Small intestine (tissue), 7 donors: Measurements from ENCODE around the gene NLRP5. TPM values are rescaled to one million over a fixed set of nuclear protein-coding genes. Genes with fewer than 3 reads are reported as not detected.

Source experiments
- DNase-seq, 2 donors: peaks; one replicate each; pipeline versions ENCODE4 v3.0.0 to v3.0.0-alpha.2; 2013
- FAIRE-seq: peaks from 2 replicates; lab custom pipeline; 2012; peaks lifted over from hg19 to GRCh38; lab: Jason Lieb, UNC
- H3K27ac ChIP-seq, 3 donors: one replicate each; pipeline ENCODE4 v1.5.1; 2013; ENCODE audit warnings: low read length in 2 of 3, mild to moderate bottlenecking in 2 of 3, control low read depth in 1 of 3, inconsistent platforms in 1 of 3, low read depth in 1 of 3, moderate library complexity in 1 of 3
- H3K27me3 ChIP-seq, 3 donors: one replicate each; pipeline ENCODE4 v1.6.1; 2013; ENCODE audit warnings: low read length in 3 of 3, inconsistent platforms in 1 of 3; ENCODE audit not compliant: control insufficient read depth in 3 of 3, insufficient read depth in 3 of 3
- H3K36me3 ChIP-seq, 3 donors: one replicate each; pipeline ENCODE4 v1.6.1; 2013; ENCODE audit warnings: low read length in 3 of 3, inconsistent platforms in 1 of 3, low read depth in 1 of 3, mild to moderate bottlenecking in 1 of 3, moderate library complexity in 1 of 3; ENCODE audit not compliant: control insufficient read depth in 3 of 3, insufficient read depth in 2 of 3
- H3K4me1 ChIP-seq, 3 donors: one replicate each; pipeline ENCODE4 v1.6.1; 2013; ENCODE audit warnings: low read length in 2 of 3, inconsistent platforms in 1 of 3, low read depth in 1 of 3, mild to moderate bottlenecking in 1 of 3, moderate library complexity in 1 of 3; ENCODE audit not compliant: control insufficient read depth in 3 of 3, insufficient read depth in 2 of 3
- H3K4me3 ChIP-seq, 3 donors: one replicate each; pipeline ENCODE4 v1.5.1; 2013; ENCODE audit warnings: low read length in 3 of 3, control low read depth in 1 of 3, inconsistent platforms in 1 of 3, low read depth in 1 of 3, mild to moderate bottlenecking in 1 of 3, moderate library complexity in 1 of 3
- H3K9me3 ChIP-seq, 2 donors: one replicate each; pipeline ENCODE4 v1.6.1; 2013; ENCODE audit warnings: low read depth in 1 of 2, low read length in 1 of 2; ENCODE audit not compliant: control insufficient read depth in 2 of 2, insufficient read depth in 1 of 2
- whole genome bisulfite sequencing, 3 donors: extraction: QIAGEN DNeasy Blood & Tissue Kit; methylation state at CpG; one replicate each; pipeline ENCODE4 v1.1.7; 2013; 5-methylcytosine and 5-hydroxymethylcytosine counted together
- polyA plus RNA-seq, 4 donors: library from polyadenylated mRNA; stranded (reverse) in 3 of 4; unstranded in 1 of 4; fragments of 200-250 nt in 3 of 4; fragments of 120-200 nt in 1 of 4; gene quantifications; one replicate each; pipeline versions ENCODE4 v1.2.1 to v1.2.3, GENCODE V29; 2013
- donor health status: healthy with polysubstance abuse.
- donor health status: control.
- donor health status: control.
- donor health status: Bipolar disorder and iron deficiency.
- donor health status: healthy.

Gene NLRP5
- polyA plus RNA-seq, 4 donors: not detected

DNA sequence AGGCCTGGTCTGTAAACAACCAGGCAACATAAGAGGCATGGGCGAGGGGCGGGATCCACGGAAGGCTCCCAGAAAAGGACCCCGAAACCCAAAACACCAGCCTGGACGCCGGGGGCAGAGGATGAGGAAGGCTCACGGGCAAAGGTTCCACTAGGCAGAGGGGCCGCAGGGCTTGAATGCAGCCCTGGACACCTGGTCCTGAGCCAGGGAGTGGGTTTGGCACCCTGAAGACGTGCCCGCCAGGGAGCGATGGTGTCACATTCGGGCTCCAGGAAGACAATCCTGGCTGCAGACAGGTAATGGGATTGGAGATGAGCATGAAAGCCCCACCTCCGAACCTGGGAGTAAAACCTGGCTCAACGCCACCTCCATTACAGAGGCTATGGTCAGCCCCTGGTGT is 102.8 kb downstream of the NLRP5 start:
- H3K4me1 ChIP-seq: no peaks in the 10 kb centered on the region
- FAIRE-seq (no peak), DNase-seq (no peak)
- H3K27ac ChIP-seq: no peak overlapping the region
- peaks cover 0 to 18% of the 10 kb centered on the region in 2 donors for H3K9me3 ChIP-seq
- WGBS, 3 donors: 83 to 90% (median 87%) methylated on average over 14 of the region's 14 CpGs
- H3K36me3 ChIP-seq: peaks cover 8 to 63% (median 14%) of the 10 kb centered on the region in 3 donors
- H3K4me3 ChIP-seq: no peak overlapping the region
- H3K27me3 ChIP-seq: no peaks in the 10 kb centered on the region

DNA sequence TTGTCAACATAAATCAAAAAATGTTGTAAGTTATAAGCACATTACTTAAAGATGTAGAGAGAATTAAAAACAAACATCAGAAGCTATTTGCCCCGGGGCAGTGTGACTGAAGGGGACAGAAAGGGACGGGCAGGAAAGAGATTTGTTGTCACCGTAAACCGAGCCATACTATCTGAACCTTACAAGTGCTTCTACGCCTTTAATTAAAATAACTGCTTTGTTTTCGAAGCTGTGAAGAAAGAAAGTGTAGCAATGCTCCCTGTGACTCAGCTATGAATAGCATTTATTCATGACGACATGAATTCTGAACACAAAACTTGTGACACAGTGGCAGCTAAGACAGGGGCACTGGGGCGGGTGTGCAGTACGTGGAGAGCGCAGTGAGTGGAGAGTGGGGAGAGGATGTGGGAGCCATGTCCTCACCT is 104.5 kb downstream of the NLRP5 start:
- Histone ChIP-seq H3K36me3 (peaks cover 10 to 68% (median 14%) of the 10 kb centered on the region in 3 donors), H3K4me1 (no peaks in the 10 kb centered on the region), H3K27ac (no peak overlapping the region), H3K4me3 (no peak overlapping the region), H3K27me3 (no peaks in the 10 kb centered on the region), H3K9me3 (peaks cover 0 to 25% of the 10 kb centered on the region in 2 donors)
- 83 to 89% (median 86%) methylated on average over 10 of the region's 10 CpGs for WGBS, 3 donors
- DNase-seq (no peak), FAIRE-seq (no peak)

DNA sequence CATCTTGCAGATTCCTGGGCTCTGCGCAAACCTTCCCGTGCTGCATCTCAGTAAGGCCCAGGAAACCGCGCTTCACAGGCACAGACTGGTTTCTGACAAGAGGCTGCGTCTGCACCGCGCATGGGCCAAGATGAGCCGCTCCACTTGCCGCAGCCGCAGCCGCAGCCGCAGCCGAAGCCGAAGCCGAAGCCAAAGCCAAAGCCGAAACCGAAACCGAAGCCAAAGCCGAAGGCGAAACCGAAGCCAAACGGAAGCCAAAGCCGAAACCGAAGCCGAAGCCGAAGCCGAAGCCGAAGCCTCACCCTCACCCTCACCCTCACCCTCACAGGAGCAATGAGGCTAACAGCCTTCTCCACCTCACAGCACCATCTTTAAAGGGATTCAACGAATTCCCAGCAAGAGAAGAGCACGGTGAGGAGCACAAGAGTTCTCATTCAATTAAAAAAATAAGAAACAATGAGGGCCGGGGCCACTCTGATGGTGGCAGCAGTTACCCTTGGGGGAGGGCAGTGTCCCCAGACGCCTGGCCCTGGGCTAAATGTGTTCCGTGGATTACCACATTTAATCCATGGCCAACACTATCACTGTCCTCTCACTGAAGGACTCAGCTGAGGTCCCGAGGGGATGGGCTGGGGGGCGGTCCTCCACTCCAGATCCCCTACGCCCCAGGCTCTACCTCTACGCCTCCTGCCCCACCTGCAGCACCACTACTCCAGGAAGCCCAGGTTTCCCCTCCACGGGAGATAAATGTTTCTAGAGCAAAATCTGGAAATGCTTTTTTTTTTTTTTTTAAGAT is 105.4 kb downstream of the NLRP5 start:
- Histone ChIP-seq H3K4me3 (no peak overlapping the region), H3K9me3 (peaks cover 0 to 25% of the 10 kb centered on the region in 2 donors), H3K36me3 (peaks cover 10 to 68% (median 14%) of the 10 kb centered on the region in 3 donors), H3K4me1 (no peaks in the 10 kb centered on the region), H3K27me3 (no peaks in the 10 kb centered on the region), H3K27ac (no peak overlapping the region)
- FAIRE-seq: no peak
- WGBS, 3 donors: 82 to 93% (median 90%) methylated on average over 38 of the region's 38 CpGs
- DNase-seq: no peak

DNA sequence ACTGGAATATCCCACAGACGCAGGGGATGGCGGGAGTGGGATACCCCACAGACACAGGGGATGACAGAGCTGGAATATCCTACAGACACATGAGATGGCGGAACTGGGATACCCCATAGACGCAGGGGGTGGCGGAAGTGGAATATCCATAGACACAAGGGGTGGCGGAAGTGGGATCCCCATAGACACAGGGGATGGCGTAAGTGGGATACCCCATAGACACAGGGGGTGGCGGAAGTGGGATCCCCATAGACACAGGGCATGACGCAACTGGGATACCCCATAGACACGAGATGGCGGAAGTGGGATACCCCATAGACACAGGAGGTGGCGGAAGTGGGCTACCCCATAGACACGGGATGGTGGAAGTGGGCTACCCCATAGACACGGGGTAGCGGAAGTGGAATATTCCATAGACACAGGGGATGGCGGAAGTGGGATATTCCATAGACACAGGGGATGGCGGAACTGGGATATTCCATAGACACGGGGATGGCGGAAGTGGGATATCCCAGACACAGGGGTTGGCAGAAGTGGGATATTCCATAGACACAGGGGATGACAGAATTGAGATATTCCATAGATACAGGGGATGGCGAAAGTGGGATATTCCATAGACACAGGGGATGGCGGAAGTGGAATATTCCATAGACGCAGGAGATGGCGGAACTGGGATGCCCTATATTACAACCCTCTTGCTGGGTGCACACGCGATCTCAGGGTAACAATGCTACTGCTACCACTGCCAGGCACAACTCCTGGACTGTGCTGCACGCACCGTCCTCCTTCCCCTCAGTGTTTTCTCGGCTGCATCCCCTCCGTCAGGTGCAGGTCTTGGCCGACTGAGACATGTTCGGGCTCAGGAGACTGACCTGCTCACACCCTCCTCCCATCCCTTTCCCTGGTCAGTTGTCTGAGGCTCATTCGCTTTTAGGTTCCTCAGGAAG is 106.4 kb downstream of the NLRP5 start:
- Histone ChIP-seq H3K36me3 (peaks cover 7 to 71% (median 14%) of the 10 kb centered on the region in 3 donors), H3K9me3 (peaks cover 0 to 25% of the 10 kb centered on the region in 2 donors), H3K27me3 (no peaks in the 10 kb centered on the region), H3K4me3 (no peak overlapping the region), H3K4me1 (no peaks in the 10 kb centered on the region), H3K27ac (no peak overlapping the region)
- no peak for FAIRE-seq
- WGBS, 3 donors: 98 to 99% (median 99%) methylated on average over 32 of the region's 32 CpGs
- DNase-seq: no peak

DNA sequence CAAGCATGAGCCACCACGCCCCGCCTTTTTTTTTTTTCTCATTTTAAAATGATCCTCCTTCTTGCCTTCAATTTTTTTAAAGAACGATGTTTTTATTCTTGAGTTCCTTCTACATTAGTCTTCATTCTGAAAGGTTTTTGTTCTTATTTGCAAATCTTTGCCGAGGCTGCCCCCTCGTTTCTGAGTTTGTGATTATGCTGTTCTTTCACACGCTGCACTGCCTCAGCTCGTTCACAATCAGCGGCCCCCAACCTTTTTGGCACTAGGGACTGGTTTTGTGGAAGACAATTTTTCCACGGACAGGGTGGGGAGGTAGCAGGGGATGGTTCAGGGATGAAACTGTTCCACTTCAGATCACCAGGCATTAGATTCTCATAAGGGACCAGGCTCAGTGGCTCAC is 107.9 kb downstream of the NLRP5 start:
- DNase-seq (no peak), FAIRE-seq (no peak)
- H3K27ac ChIP-seq: no peak overlapping the region
- H3K4me1 ChIP-seq: no peaks in the 10 kb centered on the region
- WGBS, 3 donors: 82 to 85% (median 84%) methylated on average over 9 of the region's 9 CpGs
- peaks cover 4 to 79% (median 6%) of the 10 kb centered on the region in 3 donors for H3K36me3 ChIP-seq
- no peak overlapping the region for H3K4me3 ChIP-seq
- no peaks in the 10 kb centered on the region for H3K27me3 ChIP-seq
- H3K9me3 ChIP-seq: peaks cover 0 to 30% of the 10 kb centered on the region in 2 donors

DNA sequence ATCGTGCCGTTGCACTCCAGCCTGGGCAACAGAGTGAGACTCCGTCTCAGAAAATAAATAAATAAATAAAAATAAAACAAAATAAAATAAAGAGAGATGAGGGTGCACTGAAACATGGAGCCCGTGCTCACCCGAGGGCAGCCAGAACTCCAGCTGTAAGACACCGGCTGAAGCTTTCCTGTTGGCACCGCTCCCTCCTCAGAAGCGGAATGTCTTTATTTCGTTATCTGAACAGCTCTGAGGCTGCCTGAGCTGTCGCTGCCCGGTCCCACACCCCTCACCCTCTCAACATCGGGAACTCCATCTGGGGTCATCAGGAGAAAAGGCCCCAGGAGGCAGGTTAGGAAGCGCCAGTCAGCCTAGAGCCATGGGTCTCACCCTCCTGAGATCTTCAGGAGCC is 110.1 kb downstream of the NLRP5 start:
- Histone ChIP-seq H3K36me3 (peaks cover 6 to 77% (median 12%) of the 10 kb centered on the region in 3 donors), H3K9me3 (peaks cover 0 to 35% of the 10 kb centered on the region in 2 donors), H3K27ac (no peak overlapping the region), H3K4me3 (no peak overlapping the region), H3K4me1 (no peaks in the 10 kb centered on the region), H3K27me3 (no peaks in the 10 kb centered on the region)
- no peak for DNase-seq
- 91 to 94% (median 94%) methylated on average over 13 of the region's 13 CpGs for WGBS, 3 donors
- no peak for FAIRE-seq

DNA sequence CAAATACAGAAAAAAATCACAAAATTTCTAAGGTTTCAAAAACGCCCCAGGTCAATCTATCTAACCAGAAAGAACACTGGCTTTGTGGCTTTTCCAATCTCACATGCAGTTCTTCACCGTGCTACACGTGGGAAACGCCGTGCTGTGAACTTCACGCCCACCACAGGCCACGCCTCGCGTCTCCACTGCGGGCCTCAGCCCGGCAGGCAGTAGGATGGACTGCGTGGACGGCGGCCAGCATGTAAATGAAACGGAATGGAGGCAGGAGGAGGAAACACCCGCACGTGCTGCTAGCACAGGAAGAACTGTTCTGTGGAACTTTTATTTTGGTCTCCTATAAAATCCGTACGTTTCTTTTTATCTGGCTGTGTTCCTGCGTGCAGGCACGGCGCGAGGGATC is 110.7 kb downstream of the NLRP5 start:
- H3K27ac ChIP-seq: no peak overlapping the region
- no peaks in the 10 kb centered on the region for H3K4me1 ChIP-seq
- no peaks in the 10 kb centered on the region for H3K27me3 ChIP-seq
- FAIRE-seq (no peak), DNase-seq (no peak)
- peaks cover 0 to 32% of the 10 kb centered on the region in 2 donors for H3K9me3 ChIP-seq
- no peak overlapping the region for H3K4me3 ChIP-seq
- H3K36me3 ChIP-seq: peaks cover 4 to 77% (median 14%) of the 10 kb centered on the region in 3 donors
- 86 to 90% (median 87%) methylated on average over 23 of the region's 23 CpGs for WGBS, 3 donors

DNA sequence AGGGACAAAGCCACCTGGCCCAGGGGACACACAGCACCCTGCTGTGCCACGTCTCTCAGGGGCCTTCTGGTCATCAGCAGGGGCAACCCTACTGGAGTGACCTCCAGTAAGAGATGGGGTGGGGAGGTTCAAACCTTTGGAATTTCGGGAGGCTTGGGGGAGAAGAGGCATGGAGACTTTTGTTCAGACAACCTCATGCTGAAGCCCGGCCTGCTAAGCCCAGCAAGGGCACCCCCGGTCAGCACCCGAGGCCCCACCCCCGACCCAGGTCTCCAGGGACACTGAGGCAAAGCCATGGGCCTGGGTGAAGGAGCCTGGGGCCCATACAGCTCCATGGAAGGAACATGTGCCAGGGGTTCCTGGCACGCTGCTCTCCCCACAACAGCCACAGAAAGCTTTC is 111.2 kb downstream of the NLRP5 start:
- Histone ChIP-seq H3K9me3 (peaks cover 0 to 27% of the 10 kb centered on the region in 2 donors), H3K27me3 (no peaks in the 10 kb centered on the region), H3K4me3 (no peak overlapping the region), H3K4me1 (no peaks in the 10 kb centered on the region), H3K36me3 (peaks cover 7 to 78% (median 14%) of the 10 kb centered on the region in 3 donors), H3K27ac (no peak overlapping the region)
- DNase-seq (no peak), FAIRE-seq (no peak)
- 86 to 93% (median 90%) methylated on average over 7 of the region's 7 CpGs for WGBS, 3 donors
